ENCODE measurements around the gene COL8A1. TPM values are rescaled to one million over a fixed set of nuclear protein-coding genes. Genes with fewer than 3 reads are reported as not detected.

COL8A1 gene
- polyA plus RNA-seq, 3 donors from 2014 or later, result not detected

GRCh38 chr3:99645277-99646106 lies 7.1 kb downstream of the COL8A1 start:
- no peaks in the 10 kb centered on the region for H3K4me1 Mint-ChIP-seq
- no peak for DNase-seq
- H3K36me3 Mint-ChIP-seq, result no peaks in the 10 kb centered on the region
- H3K27ac Mint-ChIP-seq, result no peak overlapping the region
- H3K27me3 Mint-ChIP-seq (ENCODE audit: low read depth in 3 of 3), result no peaks in the 10 kb centered on the region
- peaks cover 0 to 4% (median 0%) of the 10 kb centered on the region in 6 donors for H3K9me3 Mint-ChIP-seq
- H3K4me3 Mint-ChIP-seq, result no peak overlapping the region

DNA sequence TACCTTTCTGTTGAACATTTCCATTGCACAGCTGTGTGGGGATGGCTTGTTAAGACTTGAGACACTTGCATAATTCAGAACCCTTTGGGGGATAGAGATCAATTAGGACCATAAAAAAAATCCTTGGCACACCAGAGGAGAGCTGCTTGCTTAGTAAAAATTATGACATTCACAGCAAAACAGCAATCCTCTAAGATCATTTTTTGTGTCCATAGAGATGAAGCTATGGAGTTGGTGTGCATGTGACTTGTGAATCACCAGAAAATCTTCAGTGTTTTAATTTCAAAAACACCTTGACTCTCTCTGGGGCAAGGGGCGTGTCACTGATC lies 7.7 kb downstream of the COL8A1 start:
- H3K4me3 Mint-ChIP-seq, result no peak overlapping the region
- no peaks in the 10 kb centered on the region for H3K36me3 Mint-ChIP-seq
- no peak overlapping the region for H3K27ac Mint-ChIP-seq
- H3K9me3 Mint-ChIP-seq, result peaks cover 0 to 4% (median 0%) of the 10 kb centered on the region in 6 donors
- DNase-seq, result no peak
- H3K4me1 Mint-ChIP-seq, result no peaks in the 10 kb centered on the region
- H3K27me3 Mint-ChIP-seq (ENCODE audit: low read depth in 3 of 3), result no peaks in the 10 kb centered on the region

GRCh38 chr3:99647081-99647480 lies 8.7 kb downstream of the COL8A1 start:
- Mint-ChIP-seq H3K27me3 (ENCODE audit: low read depth in 3 of 3) (no peaks in the 10 kb centered on the region), H3K9me3 (peaks cover 0 to 2% (median 0%) of the 10 kb centered on the region in 6 donors), H3K4me1 (no peaks in the 10 kb centered on the region), H3K27ac (no peak overlapping the region), H3K4me3 (no peak overlapping the region), H3K36me3 (no peaks in the 10 kb centered on the region)
- DNase-seq, result no peak

DNA sequence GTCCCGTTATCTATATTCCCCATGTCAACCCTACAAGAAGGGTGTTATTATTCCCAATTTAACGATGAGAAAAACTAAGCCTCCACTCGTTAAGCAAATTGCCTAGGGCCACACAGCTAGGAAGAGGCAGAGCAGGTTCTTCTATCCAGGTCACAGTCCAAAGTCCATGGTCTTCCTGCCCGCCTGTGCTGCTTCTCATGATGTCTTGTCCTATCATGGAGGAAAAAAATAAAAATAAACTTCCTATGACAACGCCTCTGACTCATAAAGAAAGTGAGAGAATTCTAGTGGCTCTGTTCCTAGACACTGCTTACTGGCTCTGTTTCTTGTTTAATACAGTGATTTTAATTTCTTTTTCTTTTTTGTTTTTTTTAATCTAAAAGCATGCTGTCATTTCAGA lies 9.7 kb downstream of the COL8A1 start:
- DNase-seq, result no peak
- Mint-ChIP-seq H3K27ac (no peak overlapping the region), H3K4me3 (no peak overlapping the region), H3K4me1 (no peaks in the 10 kb centered on the region), H3K36me3 (no peaks in the 10 kb centered on the region), H3K9me3 (peaks cover 0 to 2% (median 0%) of the 10 kb centered on the region in 6 donors), H3K27me3 (ENCODE audit: low read depth in 3 of 3) (no peaks in the 10 kb centered on the region)

GRCh38 chr3:99648516-99648915 lies 10.1 kb downstream of the COL8A1 start:
- Mint-ChIP-seq H3K4me1 (no peaks in the 10 kb centered on the region), H3K4me3 (no peak overlapping the region), H3K9me3 (peaks cover 0 to 2% (median 0%) of the 10 kb centered on the region in 6 donors), H3K27me3 (ENCODE audit: low read depth in 3 of 3) (no peaks in the 10 kb centered on the region), H3K36me3 (no peaks in the 10 kb centered on the region), H3K27ac (no peak overlapping the region)
- no peak for DNase-seq

GRCh38 chr3:99651531-99651930 lies 13.1 kb downstream of the COL8A1 start:
- H3K4me1 Mint-ChIP-seq, result no peaks in the 10 kb centered on the region
- H3K36me3 Mint-ChIP-seq, result no peaks in the 10 kb centered on the region
- H3K9me3 Mint-ChIP-seq, result peaks cover 0 to 2% (median 0%) of the 10 kb centered on the region in 6 donors
- no peaks in the 10 kb centered on the region for H3K27me3 Mint-ChIP-seq (ENCODE audit: low read depth in 3 of 3)
- no peak overlapping the region for H3K4me3 Mint-ChIP-seq
- no peak for DNase-seq
- H3K27ac Mint-ChIP-seq, result no peak overlapping the region

GRCh38 chr3:99656624-99657023 lies 18.2 kb downstream of the COL8A1 start:
- no peak for DNase-seq
- H3K36me3 Mint-ChIP-seq, result no peaks in the 10 kb centered on the region
- no peak overlapping the region for H3K27ac Mint-ChIP-seq
- no peaks in the 10 kb centered on the region for H3K4me1 Mint-ChIP-seq
- peaks cover 0 to 6% (median 3%) of the 10 kb centered on the region in 6 donors for H3K9me3 Mint-ChIP-seq
- no peak overlapping the region for H3K4me3 Mint-ChIP-seq
- peaks cover 0 to 2% (median 2%) of the 10 kb centered on the region in 3 donors for H3K27me3 Mint-ChIP-seq (ENCODE audit: low read depth in 3 of 3)

DNA sequence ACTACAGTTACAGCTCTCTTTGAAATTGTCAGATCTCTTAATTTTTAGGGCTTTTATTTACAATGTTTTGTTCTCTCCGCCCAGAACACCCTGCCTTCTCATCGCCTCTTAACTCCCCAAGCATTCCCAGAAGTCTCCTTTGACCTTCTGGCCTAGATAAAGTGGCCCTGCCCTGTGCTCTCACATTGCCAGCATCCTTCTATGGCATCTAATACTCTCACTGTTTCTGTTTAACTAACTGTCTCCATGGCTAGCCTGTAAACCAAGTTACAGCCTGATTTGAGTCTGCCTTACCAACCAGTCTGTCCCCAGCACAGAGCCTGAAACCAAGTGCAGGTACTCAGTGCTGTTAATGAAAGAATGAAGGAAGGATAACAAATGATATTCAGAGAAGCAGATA lies 19.9 kb downstream of the COL8A1 start:
- Mint-ChIP-seq H3K4me1 (no peaks in the 10 kb centered on the region), H3K9me3 (peaks cover 0 to 6% (median 3%) of the 10 kb centered on the region in 6 donors), H3K27ac (no peak overlapping the region), H3K4me3 (no peak overlapping the region), H3K27me3 (ENCODE audit: low read depth in 3 of 3) (peaks cover 0 to 2% (median 2%) of the 10 kb centered on the region in 3 donors), H3K36me3 (no peaks in the 10 kb centered on the region)
- DNase-seq, result no peak

- Mint-ChIP-seq H3K9me3 (peaks cover 0 to 7% (median 3%) of the 10 kb centered on the region in 6 donors), H3K36me3 (no peaks in the 10 kb centered on the region), H3K27me3 (ENCODE audit: low read depth in 3 of 3) (peaks cover 0 to 2% (median 2%) of the 10 kb centered on the region in 3 donors), H3K4me1 (no peaks in the 10 kb centered on the region), H3K27ac (no peak overlapping the region), H3K4me3 (no peak overlapping the region)
- DNase-seq, result no peak
Measured at GRCh38 chr3:99659032-99659431, 20.6 kb downstream of the COL8A1 start.

GRCh38 chr3:99659951-99660350 lies 21.6 kb downstream of the COL8A1 start:
- Mint-ChIP-seq H3K4me1 (no peaks in the 10 kb centered on the region), H3K4me3 (no peak overlapping the region)
- DNase-seq, result no peak

DNA sequence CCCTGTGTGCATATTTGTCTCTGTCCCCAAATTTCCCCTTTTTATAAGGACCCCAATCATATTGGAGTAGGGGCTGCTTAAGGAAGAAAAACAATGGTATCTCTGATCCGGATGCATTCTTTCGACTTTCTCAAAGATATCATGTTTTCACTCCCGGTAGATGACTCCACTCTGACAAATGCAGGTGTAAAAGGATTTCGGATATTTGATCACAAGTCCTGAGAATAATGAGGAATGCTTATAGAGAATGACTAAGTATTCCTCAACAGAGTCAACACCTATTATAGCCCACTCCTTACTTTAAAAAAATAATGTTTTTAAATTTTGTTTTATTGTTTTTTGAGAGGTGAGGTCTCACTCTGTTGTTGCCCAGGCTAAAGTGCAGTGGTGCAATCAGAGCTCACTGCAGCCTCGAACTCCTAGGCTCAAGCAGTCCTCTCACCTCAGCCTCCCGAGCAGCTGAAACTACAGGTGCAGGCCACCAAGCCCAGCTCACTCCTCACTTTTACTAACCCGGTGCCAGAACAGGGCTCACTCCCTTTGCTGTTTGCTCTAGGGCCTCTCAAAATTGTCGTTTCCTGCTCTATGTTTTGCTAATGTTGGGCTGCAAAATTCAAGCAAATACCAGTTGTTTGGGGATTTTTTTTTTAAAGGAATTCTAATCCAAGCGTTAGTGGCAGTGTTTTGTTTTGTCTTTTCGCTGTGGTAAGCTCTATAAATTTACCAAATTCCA lies 24.6 kb downstream of the COL8A1 start:
- no peaks in the 10 kb centered on the region for H3K36me3 Mint-ChIP-seq
- H3K4me3 Mint-ChIP-seq, result no peak overlapping the region
- H3K27me3 Mint-ChIP-seq (ENCODE audit: low read depth in 3 of 3), result peaks cover 0 to 5% (median 2%) of the 10 kb centered on the region in 3 donors
- DNase-seq, result no peak
- H3K27ac Mint-ChIP-seq, result no peak overlapping the region
- peaks cover 0 to 7% (median 2%) of the 10 kb centered on the region in 6 donors for H3K9me3 Mint-ChIP-seq
- no peaks in the 10 kb centered on the region for H3K4me1 Mint-ChIP-seq

More at GRCh38 chr3:99659951-99660350, 21.6 kb downstream of the COL8A1 start:
- H3K27ac Mint-ChIP-seq, result no peak overlapping the region
- H3K27me3 Mint-ChIP-seq (ENCODE audit: low read depth in 3 of 3), result peaks cover 0 to 2% (median 2%) of the 10 kb centered on the region in 3 donors
- H3K9me3 Mint-ChIP-seq, result peaks cover 0 to 7% (median 3%) of the 10 kb centered on the region in 6 donors
- H3K36me3 Mint-ChIP-seq, result no peaks in the 10 kb centered on the region

DNA sequence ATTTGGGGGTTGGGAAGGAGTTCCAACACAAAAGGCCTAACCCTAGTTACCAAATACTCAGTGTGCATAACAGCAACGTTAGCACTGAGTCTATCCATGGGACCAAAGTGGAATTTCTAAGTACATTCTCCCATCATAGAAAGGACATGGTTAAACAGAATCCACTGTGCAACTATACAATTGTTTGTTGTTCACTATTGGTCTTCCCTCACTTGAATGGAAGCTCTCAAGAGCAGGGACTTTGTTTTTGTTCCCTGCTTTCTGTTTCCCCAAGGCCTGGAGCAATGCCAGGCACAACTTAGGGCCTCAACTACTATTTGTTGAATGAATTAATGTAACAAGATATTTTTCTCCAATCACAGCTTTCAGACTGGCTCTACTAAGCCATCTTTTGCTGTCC lies 25.6 kb downstream of the COL8A1 start:
- no peak for DNase-seq
- H3K9me3 Mint-ChIP-seq, result peaks cover 0 to 4% (median 1%) of the 10 kb centered on the region in 6 donors
- no peak overlapping the region for H3K4me3 Mint-ChIP-seq
- no peaks in the 10 kb centered on the region for H3K36me3 Mint-ChIP-seq
- peaks cover 0 to 5% (median 2%) of the 10 kb centered on the region in 3 donors for H3K27me3 Mint-ChIP-seq (ENCODE audit: low read depth in 3 of 3)
- H3K27ac Mint-ChIP-seq, result no peak overlapping the region
- no peaks in the 10 kb centered on the region for H3K4me1 Mint-ChIP-seq

DNA sequence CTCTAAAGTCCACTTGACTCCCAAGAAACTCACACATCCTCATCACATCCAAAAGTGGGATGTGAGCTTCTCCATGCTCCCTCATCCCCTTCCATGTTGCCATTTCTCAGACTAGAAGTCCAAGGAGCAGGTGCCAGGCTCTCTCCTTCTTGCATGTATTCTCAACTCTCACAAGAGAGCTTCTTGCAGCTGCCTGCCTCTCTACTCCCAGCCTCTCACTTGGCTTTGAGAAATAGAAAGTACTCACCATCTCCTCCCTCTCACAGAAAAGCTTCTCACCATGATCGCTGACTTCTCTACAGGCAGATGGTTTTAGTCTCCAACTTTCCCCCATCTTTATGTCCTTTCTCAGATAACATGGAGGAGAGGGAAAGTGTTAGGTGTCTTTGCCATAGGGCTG lies 26.6 kb downstream of the COL8A1 start:
- H3K4me1 Mint-ChIP-seq, result no peaks in the 10 kb centered on the region
- DNase-seq, result no peak
- H3K36me3 Mint-ChIP-seq, result no peaks in the 10 kb centered on the region
- H3K9me3 Mint-ChIP-seq, result peaks cover 0 to 4% (median 1%) of the 10 kb centered on the region in 6 donors
- H3K27me3 Mint-ChIP-seq (ENCODE audit: low read depth in 3 of 3), result peaks cover 0 to 3% (median 2%) of the 10 kb centered on the region in 3 donors
- H3K27ac Mint-ChIP-seq, result no peak overlapping the region
- no peak overlapping the region for H3K4me3 Mint-ChIP-seq

DNA sequence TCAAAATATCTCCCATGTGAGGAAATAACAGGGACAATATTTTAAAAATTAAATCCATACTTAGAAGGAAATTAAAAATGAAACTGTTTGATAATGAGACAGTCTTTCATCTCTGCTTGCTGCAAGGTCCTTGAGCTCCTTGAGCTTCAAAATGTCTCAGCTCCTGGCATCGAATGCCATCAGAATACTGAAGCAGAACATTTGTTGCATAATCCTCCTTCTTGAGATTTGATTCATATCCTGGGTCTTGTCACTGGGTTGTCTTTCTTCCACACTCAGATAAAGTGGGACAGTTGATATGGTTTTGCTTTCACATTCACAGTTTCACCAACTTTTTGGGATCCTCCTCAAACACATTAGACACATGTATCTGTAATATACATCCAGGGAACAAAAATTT lies 27.8 kb downstream of the COL8A1 start:
- Mint-ChIP-seq H3K27me3 (ENCODE audit: low read depth in 3 of 3) (peaks cover 0 to 3% (median under 1%) of the 10 kb centered on the region in 3 donors), H3K27ac (no peak overlapping the region), H3K4me1 (no peaks in the 10 kb centered on the region), H3K36me3 (no peaks in the 10 kb centered on the region), H3K9me3 (peaks cover 0 to 4% (median 0%) of the 10 kb centered on the region in 6 donors), H3K4me3 (no peak overlapping the region)
- DNase-seq, result no peak
